GM21526 (cell line): Measurements from ENCODE around the gene GNAO1.

ENCODE experiments used
- ATAC-seq: cut with Tn5 transposase; IDR thresholded peaks from one replicate; pipeline ENCODE4 v1.9.1; 2021; ENCODE audit warnings: moderate library complexity; ENCODE audit not compliant: unreplicated experiment, low FRiP score

Gene GNAO1

DNA sequence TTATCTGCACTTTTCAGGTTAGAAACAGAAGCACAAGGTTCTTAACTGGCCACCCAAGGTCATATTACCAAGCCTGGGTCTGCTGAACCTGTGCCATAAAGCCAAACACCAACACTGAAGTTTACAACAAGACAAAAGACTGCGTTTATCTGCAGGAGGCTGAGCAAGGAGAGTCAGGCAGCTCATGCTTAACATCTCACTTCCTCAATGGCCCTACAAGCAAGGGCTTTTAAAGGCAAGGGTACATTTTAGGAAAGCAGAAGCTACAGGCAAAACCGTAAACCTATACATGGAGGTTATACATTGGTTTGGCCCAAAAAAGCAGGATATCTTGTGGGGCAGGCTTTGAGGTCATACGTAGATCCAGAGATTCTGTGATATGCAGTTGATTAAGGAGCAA is 91.2 kb downstream of the GNAO1 start:
- ATAC-seq: no peak

DNA sequence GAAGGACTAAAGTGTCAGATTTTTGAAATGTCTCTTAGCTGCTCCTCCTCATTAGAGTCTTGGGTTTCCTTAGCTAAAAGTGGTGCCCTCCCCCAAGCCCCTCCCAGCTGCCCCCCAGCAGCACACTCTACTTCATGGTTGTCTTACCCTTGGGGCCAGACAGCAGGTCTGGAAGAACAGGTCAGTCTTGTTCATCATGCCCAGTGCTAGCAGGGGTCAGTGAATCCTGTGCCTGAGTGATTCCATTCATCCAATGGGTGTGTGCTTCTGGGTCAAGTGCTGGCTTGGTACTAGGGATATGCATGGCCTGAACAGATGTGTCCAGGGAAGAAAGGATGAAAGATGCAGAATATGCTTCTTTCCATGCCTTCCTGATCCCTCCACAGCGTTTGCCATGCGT is 93.2 kb downstream of the GNAO1 start:
- ATAC-seq: no peak

DNA sequence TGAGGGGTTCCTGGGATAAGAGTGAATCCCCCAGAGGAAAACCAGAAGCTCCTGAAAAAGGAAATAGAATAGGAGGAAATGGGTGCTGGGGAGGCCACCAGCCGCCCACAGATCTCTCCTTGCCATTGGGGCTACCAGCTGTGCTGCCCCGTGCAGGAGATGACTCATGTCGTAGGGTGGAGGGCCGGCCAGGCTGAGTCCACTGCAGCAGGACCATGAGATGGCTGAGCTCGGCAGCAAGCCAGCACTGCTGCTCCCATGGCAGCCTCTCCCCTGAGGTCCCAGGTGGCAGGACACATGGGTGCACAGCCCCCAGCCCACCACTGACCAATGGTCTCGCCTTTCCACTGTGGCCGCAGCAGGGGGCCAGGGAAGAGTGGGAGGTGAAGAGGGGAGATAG is 95.5 kb downstream of the GNAO1 start:
- ATAC-seq: no peak

DNA sequence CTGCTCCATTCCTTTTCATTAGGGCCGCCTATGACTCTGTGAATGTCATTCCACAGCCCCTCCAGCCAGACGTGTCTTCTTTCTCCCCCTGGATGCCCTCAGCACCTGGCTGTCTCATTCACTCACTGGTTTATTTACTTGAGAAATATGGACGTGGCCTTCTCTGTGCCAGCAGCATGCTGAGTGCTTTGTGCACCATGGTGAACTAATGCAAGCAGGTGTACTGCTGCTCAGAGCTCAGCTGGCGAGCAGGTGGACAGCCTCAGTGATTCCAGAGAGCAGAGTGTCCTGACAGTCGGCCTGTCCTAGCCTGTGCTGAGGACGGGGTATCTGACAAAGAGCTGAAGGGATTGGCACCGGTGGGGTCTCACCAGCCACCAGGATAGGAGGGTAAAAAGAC is 96.7 kb downstream of the GNAO1 start:
- ATAC-seq: no peak

DNA sequence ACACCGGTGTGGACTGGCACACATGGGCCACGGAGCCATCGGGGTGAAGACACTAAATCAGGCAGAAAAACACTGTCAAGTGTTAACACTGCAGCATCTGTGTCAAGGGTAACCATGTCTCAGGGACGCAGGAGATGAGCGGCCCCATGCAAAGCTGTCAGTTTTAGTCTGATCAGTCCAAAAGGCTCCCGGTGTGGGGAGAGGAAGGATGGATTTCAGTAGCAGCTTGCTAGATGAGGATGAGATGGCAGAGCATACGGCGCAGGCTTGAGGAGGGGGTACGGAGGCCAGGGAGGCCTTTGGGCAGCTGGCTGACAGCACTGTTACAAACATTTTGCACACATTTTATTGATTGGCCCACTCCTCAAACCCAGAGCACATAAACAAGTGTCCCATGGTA is 98.1 kb downstream of the GNAO1 start:
- no peak for ATAC-seq

DNA sequence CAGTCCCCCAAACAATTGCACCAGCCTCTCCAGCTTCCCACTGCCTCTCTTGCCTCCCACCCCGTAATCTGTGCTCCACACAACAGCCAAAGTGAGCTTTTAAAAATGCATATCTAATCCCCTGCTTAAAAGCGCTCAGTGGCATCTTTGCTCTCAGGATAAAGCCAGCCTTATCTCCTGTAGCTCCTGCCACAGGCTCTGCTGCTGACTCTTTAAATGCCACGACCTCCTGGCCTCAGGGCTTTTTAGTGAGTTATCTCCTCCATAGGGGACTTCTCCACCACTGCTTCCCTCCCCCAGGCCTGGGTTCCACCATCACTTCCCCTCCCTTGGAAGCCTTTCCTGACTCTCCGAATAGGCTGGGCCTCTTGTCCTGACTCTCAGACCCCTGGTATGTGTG is 98.6 kb downstream of the GNAO1 start:
- no peak for ATAC-seq

DNA sequence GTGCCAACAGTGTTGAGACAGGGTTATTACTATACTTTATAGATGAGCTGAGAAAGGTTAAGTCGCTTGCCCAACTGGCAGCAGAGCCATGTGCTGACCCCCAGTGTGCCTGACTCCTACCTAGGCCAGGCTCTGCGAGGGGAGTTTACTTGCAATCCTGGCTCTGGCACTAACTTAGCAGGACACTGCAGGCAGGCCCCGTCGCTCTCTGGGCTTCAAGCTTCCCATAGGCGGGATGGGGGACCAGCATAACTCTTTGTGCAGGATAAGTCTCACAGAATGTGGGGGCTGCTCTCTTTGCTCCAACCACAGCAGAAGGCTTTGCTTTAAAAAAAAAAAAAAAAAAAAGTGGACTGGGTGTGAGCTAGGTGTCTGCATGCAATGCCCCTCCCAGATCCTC is 102.7 kb downstream of the GNAO1 start:
- ATAC-seq: no peak

DNA sequence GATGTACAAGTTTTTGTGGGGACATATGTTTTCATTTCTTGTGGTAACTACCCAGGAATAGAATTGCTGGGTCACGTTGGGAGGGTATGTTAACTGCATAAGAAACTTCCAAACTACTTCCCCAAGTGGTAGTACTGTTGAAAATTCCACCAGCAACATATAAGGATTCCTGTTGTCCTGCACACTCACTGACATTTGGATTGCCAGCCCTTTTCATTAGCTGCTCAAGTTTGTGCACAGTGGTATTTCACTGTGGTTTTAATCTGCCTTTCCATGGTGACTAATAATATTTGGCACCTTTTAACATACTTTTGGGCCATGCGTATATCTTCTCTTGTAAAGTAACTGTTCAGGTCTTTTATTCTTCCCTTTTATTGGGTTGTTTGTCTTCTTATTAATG is 103.3 kb downstream of the GNAO1 start:
- ATAC-seq: no peak

DNA sequence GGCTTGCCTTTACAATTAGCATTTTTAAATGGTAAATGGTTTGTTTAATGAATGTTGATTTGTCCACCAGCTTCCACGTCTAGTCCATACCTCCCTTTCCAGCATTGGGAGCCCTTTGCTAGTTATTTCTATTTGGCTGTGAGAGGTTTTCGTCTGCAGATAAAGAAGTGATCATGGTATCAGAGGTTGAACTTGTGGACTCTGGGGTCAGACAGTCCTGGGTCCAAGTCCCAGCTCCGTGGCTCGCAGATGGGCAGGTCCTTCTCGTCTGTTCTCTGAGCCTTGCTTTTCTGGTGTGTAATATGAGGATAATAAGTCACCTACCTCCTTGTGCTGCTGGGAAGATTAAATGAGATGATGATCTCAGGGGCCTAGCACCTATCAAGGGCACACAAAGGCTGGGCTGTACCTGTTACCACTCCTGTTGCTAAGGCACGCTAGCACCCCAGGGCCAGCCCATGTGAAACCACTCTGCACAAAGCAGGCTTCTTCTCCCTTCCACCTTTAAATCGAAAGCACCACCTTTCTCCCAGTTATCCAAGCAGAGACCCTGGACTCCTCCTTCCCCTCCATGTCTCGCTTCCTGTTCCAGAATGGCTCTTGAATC is 103.9 kb downstream of the GNAO1 start:
- no peak for ATAC-seq

DNA sequence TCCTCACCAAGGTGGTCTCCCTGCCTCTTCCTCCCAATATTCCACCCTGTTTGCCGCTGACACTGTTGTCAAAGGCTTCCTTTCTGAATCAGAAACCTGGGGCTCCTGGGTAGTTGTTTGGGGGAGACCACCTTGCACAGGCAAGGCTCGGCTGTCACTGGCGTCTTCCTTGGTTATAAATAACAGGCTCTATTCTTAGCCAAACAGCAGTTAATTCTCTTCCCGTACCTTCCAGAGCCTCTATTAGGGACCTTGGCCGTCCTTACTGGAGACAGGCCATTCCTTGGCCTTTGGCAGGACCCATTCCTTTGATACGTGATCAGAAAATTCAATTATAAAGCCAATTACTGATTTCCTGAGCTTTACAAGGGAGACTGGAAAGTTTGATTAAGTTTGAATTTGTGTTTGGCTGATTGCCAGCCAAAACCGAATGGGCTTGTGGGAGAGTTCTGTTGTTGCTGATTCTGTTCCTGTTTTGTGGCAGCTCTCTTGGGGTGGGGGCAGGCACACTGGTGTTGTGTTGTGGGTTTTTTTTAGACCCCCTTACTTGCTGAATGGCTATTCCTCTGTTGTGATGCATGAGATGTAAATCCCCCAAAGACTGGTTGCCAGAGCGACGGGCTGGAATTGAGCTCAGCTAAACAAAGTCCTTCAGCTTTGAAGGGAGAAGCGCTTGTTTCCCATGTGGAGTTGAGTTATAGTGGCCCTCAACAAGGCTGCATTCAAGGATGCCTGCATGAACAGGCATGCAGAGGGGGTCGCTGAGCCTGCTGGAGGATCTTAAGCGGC is 104.6 kb downstream of the GNAO1 start:
- no peak for ATAC-seq

DNA sequence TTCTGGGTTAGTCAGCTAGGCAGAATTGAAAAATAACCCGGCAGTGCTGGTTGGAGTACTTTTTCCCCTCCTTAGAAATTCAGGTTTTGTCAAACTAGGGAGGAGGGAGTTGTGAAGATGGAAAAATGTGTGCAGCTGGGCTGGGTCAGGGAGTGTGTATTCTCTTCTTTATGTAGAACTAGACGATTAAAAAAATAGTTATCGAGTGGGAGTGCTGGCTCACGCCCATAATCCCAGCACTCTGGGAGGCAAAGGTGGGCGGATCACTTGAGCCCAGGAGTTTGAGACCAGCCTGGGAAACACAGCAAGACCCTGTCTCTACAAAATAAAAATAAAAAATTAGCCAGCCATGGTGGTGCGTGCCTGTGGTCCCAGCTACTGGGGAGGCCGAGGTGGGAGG is 106.4 kb downstream of the GNAO1 start:
- no peak for ATAC-seq

DNA sequence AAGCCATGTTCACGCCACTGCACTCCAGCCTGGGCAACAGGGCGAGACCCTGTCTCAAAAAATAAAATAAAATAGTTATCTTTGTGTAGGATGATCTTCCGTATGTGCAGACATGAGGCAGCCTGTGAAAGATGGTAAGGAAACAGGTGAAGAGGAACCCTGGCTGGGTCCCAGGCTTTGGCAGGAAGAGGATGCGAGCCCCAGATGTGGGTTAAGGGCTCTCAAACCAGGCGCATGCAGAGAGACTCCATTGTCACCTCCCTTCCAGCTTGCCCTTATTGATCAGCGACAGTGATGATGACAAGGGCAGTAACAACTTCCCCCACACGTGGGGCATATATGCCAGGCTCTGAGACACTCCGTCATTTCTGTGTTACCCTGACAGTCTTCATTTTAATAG is 106.8 kb downstream of the GNAO1 start:
- no peak for ATAC-seq

DNA sequence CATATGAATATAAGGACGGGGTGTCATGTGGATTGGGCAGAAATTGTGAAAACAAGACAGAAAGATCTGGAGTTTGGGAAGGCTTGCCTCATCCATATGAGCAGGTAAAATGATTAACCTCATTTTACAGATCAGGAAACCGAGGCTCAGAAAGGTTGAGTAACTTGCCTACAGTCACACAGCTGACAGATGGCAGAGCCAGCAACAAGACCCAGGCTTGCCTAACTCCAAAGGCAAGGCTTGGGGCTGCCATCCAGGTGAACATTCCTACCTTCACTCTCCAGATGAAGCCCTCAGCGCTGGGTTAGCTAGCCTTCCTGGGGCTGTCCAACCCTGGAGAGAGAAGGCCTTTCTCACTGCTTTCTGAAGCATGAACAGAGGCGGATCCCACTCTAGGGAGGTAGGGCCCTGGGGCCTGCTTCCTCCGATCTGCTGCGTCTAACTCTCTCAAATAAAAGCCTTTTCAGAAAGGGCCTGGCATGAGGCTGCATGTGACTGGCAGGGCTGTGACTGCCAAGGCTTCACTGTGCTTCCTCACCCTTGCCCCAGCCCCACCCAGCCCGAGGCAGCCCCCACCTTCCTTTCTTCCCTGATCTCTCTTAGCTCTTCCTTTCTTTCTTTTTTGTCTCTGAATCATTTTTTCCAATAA is 107.8 kb downstream of the GNAO1 start:
- ATAC-seq: no peak

DNA sequence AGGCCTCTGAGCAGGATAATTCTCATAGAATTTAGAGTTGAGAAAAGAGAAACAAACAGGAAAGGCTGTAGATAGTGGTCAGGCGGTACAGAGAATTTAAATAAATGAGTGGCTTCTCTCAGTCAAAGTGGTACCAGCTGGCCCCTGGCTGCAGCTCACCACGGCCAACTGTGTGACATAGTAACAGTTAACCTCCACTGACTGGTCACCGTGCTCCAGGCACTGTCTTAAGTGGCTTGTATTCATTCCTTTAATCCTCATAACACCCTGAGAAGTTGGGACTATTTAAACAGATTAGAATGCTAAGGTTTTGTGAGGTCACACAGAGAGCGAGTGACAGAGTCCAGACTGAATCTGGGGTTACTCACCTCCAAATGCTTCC is 108.9 kb downstream of the GNAO1 start:
- ATAC-seq: no peak

DNA sequence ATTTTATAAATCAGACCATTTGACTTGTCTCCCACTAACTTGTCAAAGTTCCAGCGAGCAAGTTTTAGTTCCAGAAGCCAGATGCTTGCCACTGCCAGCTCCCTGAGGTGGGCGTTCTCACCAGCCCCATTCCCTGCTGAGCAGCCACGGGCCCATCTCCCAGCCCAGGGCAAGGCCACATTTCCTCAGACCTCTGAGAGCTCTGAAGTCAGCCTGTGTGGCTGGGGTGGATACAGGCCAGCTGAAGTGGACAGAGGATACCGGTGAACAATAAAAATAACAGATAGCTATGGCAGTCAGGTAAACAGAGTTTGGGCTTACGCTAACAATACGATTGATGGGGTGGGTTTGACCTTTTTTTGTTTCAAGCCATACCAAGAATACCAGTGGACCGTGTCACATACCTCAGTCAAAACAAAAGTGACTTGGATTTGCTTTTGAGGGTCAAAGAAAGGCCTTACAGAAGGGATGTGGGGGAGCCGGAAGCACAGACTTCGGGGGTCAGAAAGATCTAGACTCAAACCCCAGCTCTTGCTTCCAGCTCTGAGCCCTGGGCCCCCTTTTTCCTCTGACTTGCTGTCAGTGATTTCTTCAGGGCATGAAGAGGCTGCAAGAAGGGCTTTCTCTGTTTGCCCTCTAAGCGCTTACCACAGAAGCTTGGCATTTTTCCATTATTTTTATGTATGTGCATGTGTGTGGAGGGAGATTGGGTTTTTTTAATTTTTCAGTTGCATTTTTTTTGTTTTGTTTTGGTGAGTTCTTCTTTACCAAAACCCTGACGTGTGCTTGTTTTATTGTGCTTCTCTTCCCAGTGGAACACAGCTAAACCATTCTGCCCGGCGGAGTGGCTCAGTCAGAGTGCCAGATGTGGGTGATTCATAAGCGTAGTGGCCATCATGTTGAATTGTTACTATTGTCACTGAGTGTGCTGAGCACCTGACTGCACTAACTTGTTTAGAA is 109.9 kb downstream of the GNAO1 start:
- ATAC-seq: no peak

DNA sequence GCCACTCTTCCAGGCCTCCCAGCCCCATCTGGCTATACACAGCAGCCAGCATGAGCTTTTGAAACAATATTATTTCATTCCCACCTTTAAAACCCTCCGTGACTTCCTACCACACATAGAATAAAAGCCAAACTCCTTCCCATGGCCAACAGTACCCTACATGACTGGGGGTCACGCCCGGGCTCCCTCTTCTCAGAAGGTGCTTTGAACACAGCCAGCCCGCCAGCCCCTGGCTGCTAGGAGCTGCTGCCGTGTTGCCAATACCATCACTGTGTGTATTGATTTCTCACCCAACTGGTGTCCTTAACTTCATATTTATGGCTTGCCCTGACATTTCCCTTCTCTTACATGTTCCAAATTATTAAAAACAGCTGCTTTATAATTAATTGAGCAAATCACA is 111.2 kb downstream of the GNAO1 start:
- no peak for ATAC-seq

DNA sequence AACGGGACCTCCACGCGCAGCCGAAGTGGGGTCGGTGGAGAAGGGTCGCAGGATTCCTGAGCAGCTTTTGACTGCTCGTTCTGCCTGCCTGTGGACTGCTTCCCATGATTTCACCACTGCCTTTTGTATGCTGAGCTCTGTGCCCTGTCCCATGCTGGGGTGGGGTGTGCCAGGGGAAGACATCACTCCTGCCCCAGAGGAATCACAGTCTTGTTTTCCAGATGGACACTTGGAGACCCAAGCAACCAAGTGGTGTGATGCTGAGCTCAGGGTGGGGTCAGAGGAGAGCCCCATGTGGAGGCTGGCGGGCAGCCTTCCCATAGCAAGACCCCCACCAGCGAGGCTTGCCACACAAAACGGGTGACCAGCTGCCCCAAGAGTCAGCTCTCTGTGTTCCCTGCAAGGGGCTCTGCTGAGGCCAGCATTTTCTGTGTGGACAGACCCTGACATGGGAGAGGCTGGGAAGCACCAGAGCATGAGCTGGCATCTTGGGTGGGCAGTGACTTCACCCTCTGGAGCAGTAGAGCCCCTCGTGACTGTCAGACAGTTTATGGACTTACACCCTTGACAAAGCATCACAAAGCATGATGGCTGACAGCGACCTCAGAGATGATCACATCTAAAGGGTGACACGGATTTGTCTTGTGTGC is 111.9 kb downstream of the GNAO1 start:
- ATAC-seq: no peak

DNA sequence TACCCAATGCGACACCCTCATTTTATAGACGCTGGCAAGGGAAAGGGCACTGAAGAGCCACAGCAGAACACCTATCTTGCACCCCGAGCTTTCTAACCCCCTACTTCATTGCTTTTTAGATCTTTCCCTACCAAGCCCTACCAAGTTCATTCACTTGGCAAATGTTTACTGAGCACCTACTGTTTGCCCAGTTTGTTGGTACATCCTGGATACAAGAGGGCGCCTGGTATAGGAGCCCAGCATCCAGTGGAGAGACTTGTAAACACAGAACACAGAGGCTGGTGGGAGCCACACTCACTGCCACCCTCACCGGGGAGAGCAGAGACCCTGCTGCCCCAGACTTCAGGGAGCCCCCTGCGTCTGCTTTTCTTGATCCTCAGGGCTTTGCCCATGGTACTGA is 112.6 kb downstream of the GNAO1 start:
- no peak for ATAC-seq

DNA sequence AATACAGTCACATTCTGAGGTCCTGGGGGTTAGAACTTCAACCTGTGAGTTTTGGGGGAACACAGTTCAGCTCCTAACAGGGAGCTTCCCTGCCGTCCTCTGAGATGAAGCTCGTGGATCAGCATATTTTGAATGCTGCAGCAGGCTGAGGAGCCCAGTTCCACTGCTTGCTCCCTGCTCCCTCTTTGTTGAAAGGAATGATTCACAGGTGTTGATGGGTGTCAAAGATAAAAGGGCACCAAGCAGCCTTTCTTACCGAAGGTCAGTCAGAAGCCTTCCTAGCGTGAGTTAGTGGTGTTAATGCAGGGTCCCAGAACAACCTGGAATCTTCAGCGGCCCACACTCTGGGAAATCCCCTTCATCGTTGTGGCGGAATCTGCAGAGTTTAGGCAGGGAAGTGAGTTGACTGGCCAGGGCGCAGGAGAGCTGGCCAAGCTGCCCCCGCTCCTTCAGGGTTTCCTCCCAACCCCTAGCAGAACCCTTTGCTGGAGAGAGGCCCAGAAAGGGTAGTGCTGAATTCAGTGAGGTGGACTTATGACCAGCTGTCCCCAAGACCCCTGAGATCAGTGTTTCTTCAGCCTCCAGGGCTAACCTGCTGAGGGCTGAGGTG is 114.8 kb downstream of the GNAO1 start:
- no peak for ATAC-seq
